ENCODE results near the gene TMA7. TPM values are rescaled to one million over a fixed set of nuclear protein-coding genes. Genes with fewer than 3 reads are reported as not detected.
A peak's percentile ranks its signal among the peaks of the same experiment; 100 is the strongest.

The TMA7 gene
- total and polyA plus RNA-seq, 2 of the 13 experiments (the other 11 are each of a cell fraction or from before 2014, with no cell fraction given): 100 to 486 TPM

- TF ChIP-seq RFX5 (IDR thresholded peaks at IDR 0.05; ENCODE audit: low read depth, low read length) (no peak), DNMT1 (CRISPR knock-in tag; IDR thresholded peaks at IDR 0.05) (no peak), KAT8 (CRISPR knock-in tag; IDR thresholded peaks at IDR 0.05) (peak; percentile 43; the same call in 1 of the 2 replicates), RARA (CRISPR knock-in tag; IDR thresholded peaks at IDR 0.05) (no peak), ZNF446 (CRISPR knock-in tag; IDR thresholded peaks at IDR 0.05) (no peak), WIZ (CRISPR knock-in tag; IDR thresholded peaks at IDR 0.05) (no peak), HOXD1 (CRISPR knock-in tag; IDR thresholded peaks at IDR 0.05) (no peak), ZNF687 (CRISPR knock-in tag; IDR thresholded peaks at IDR 0.05) (peak; percentile 81), FOXO1 (CRISPR knock-in tag; IDR thresholded peaks at IDR 0.05) (peak; percentile 62; the same call in 1 of the 2 replicates), SIX4 (CRISPR knock-in tag; IDR thresholded peaks at IDR 0.05) (no peak), CSRNP2 (CRISPR knock-in tag; conservative IDR thresholded peaks at IDR 0.05; ENCODE audit: low read depth) (no peak), CENPX (CRISPR knock-in tag; IDR thresholded peaks at IDR 0.05) (no peak), HNRNPH1 (optimal IDR thresholded peaks at IDR 0.05; ENCODE audit: low read depth, low read length) (no peak), CAMTA2 (CRISPR knock-in tag; IDR thresholded peaks at IDR 0.05; ENCODE audit: borderline replicate concordance) (no peak), ZNF777 (CRISPR knock-in tag; IDR thresholded peaks at IDR 0.05) (no peak), ATAD3A (CRISPR knock-in tag; IDR thresholded peaks at IDR 0.05) (no peak), ZFP1 (CRISPR knock-in tag; IDR thresholded peaks at IDR 0.05) (no peak), ZNF775 (CRISPR knock-in tag; IDR thresholded peaks at IDR 0.05; ENCODE audit: borderline replicate concordance) (no peak), CREM (IDR thresholded peaks at IDR 0.05) (no peak), CREM (CRISPR knock-in tag; IDR thresholded peaks at IDR 0.05) (no peak), ZNF512B (CRISPR knock-in tag; IDR thresholded peaks at IDR 0.05; ENCODE audit: borderline replicate concordance) (no peak), SP140L (CRISPR knock-in tag; IDR thresholded peaks at IDR 0.05; ENCODE audit: borderline replicate concordance) (no peak), ZEB1 (IDR thresholded peaks at IDR 0.05; ENCODE audit: insufficient replicate concordance, low read depth) (no peak), JDP2 (CRISPR knock-in tag; IDR thresholded peaks at IDR 0.05; ENCODE audit: borderline replicate concordance) (no peak)
These were observed 25.7 kb downstream of the TMA7 start (continued) for GRCh38 chr3:48465531-48466378.
